ENCODE results near the gene SYT1.
"Not testable (repeated sequence)": the region's sequence is repeated elsewhere in the genome, so short reads cannot be mapped to it uniquely, and the experiment has no call there.

Gene SYT1

GRCh38 chr12:78968226-78968625, 103.7 kb downstream of the SYT1 start:
- no peak for DNase-seq (ENCODE audit: low spot score)

GRCh38 chr12:78970041-78970440, 105.5 kb downstream of the SYT1 start:
- DNase-seq (ENCODE audit: low spot score): no peak

DNA sequence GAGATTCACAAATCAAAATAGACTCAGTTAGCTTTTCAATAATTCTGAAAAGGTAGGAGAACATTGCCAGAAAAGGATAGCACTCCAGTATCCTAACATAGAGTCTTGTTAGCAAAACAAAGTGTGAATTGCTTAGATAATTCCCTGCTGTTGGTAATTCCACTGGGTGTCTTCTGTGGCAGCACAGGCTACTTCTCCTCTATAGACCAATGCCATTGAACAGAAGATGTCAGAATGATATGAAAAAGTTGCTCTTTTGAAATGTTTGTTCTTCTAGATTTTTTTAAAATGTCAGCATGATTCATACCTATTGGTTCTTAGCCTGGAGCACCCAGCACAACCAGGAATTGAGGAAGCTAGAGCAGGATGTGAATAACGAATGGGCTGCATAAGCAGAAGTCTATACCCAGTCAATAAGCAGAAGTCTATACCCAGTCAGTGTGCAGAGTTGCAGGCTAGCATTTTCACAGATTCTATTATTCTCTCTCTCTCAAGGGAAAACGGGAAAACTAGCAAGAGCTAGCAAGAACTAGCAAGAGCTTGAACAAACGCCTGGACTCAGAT, 112.8 kb downstream of the SYT1 start:
- DNase-seq (ENCODE audit: low spot score): no peak

- no peak for DNase-seq (ENCODE audit: low spot score)
These were observed 129.7 kb downstream of the SYT1 start for GRCh38 chr12:78994168-78994791.

GRCh38 chr12:79000501-79000900, 135.9 kb downstream of the SYT1 start:
- DNase-seq (ENCODE audit: low spot score): no peak

GRCh38 chr12:79001404-79001803, 136.8 kb downstream of the SYT1 start:
- no peak for DNase-seq (ENCODE audit: low spot score)

GRCh38 chr12:79006306-79006705, 141.7 kb downstream of the SYT1 start:
- no peak for DNase-seq (ENCODE audit: low spot score)

DNA sequence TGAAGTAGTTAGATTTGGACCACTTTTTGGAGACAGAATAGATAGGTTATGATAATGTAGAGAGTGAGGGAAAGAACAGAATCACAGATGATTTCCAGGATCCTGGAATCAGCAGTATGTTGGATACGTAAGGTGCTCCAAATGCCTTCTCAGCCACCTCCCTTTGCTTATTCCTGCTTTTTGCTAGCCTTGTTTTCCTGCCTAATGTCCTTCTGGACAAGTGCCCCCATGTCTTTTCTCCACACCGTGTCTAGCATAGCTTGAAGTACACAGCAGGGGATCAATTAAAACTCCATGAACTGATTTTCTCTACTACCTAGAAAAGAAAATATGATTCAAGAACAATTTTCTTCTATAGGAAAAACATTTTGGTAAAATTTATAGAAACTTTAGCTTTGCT, 144.0 kb downstream of the SYT1 start:
- DNase-seq (ENCODE audit: low spot score): no peak

DNA sequence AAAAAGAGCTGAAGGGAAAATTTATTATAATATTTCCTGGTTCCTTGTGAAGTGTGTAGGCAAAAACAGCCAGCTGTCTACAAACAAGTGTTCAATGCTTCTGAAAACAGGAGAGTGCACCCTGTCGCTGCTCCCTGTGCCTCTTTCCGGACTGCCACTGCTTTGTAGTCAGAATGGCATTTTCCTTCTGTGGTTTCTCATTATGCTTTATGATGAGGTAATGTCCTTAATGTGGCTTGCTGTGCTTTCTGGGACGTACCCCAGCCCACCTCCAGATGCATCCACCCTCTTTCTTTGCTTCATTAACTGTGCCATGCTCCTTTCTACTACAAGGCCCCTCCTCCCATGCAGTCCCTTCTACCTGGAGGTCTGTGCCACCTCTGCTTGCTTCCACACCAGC, 148.1 kb downstream of the SYT1 start:
- no peak for DNase-seq (ENCODE audit: low spot score)

- no peak for DNase-seq (ENCODE audit: low spot score)
These were observed 151.6 kb downstream of the SYT1 start for GRCh38 chr12:79016181-79016580.

GRCh38 chr12:79019672-79020071, 155.1 kb downstream of the SYT1 start:
- DNase-seq (ENCODE audit: low spot score): no peak

- no peak for DNase-seq (ENCODE audit: low spot score)
These were observed 155.5 kb downstream of the SYT1 start for GRCh38 chr12:79020106-79020505.

DNA sequence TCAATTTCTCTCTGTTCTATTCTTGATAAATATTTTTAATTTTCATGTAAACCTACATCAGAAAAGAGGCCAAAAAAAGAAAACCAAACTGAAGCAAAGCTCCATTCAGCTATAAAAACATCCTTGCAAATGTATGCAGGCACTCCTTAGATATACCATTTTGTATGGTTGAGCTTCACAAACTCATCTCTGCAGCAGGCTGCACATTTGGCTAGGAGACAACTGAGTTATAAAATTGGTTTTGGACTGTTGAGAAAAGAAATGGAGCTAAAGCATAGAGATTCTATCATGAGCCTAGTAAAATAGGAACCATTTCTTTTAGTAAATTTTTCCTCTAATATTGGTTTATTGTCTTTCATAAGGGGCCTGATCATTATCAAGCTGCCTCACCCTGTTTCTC, 156.4 kb downstream of the SYT1 start:
- no peak for DNase-seq (ENCODE audit: low spot score)

GRCh38 chr12:79023261-79023660, 158.7 kb downstream of the SYT1 start:
- DNase-seq (ENCODE audit: low spot score): no peak

DNA sequence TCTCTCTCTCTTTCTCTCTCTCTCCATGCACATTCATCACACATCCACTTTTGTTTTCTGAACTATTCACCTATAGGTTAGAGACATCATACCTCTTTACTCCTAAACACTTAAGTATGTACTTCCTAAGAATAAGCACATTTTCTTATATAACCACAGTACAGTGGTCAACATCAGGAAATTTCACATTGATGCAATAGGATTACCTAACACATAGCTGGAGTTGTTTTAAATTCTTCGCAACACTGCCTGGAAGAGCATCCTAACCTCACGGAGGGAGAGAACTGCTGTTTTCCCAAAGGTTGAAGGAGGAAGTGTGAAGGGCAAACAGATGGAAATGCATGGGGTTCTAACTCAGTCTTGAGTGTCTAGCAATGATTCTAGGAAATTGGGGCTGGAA, 159.2 kb downstream of the SYT1 start:
- DNase-seq (ENCODE audit: low spot score): no peak

GRCh38 chr12:79033788-79034187, 169.2 kb downstream of the SYT1 start:
- no peak for DNase-seq (ENCODE audit: low spot score)

DNA sequence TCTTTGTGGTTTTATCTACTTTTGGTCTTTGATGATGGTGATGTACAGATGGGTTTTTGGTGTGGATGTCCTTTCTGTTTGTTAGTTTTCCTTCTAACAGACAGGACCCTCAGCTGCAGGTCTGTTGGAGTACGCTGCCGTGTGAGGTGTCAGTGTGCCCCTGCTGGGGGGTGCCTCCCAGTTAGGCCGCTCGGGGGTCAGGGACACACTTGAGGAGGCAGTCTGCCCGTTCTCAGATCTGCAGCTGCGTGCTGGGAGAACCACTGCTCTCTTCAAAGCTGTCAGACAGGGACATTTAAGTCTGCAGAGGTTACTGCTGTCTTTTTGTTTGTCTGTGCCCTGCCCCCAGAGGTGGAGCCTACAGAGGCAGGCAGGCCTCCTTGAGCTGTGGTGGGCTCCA, 180.2 kb downstream of the SYT1 start:
- not testable (repeated sequence) for DNase-seq (ENCODE audit: low spot score)

DNA sequence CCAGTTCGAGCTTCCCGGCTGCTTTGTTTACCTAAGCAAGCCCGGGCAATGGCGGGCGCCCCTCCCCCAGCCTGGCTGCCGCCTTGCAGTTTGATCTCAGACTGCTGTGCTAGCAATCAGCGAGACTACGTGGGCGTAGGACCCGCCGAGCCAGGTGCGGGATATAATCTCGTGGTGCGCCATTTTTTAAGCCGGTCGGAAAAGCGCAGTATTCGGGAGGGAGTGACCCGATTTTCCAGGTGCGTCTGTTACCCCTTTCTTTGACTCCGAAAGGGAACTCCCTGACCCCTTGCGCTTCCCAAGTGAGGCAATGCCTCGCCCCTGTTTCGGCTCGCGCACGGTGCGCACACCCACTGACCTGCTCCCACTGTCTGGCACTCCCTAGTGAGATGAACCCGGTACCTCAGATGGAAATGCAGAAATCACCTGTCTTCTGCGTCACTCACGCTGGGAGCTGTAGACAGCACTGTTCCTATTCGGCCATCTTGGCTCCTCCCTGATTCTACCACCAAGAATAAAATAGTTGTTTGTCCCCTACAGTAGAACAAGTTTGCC, 180.7 kb downstream of the SYT1 start:
- not testable (repeated sequence) for DNase-seq (ENCODE audit: low spot score)

GRCh38 chr12:79046021-79046420, 181.4 kb downstream of the SYT1 start:
- no peak for DNase-seq (ENCODE audit: low spot score)

DNA sequence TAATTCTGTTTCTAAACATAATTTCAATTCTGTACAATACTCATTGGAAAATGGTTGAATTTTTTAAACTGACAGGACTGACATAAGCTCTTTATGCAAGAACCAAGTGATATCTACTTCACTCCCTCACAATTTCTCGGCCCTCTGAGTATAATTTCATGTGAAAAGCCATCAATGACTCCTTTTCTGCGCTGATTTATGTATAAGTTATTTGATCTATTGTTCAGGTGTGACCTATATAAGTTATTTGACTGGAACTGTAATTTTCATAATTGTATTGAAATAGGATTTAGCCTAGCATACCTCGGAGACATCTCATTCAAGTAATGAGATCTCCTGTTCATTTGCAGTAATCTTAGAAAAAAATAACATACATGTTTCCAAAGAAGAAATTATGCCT, 184.4 kb downstream of the SYT1 start:
- no peak for DNase-seq (ENCODE audit: low spot score)

DNA sequence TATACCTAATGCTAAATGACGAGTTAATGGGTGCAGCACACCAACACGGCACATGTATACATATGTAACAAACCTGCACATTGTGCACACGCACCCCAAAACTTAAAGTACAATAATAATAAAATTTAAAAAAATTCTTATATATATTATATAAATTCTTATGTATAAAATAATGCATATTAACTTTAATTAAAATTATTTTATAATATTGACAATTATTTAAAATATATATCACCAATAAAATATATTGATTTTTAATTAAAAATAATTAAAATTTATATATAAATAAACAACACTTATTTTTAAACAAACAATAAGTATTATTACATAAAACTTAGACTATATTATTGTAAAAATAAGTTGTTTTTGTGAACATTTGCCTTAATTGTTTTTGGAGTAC, 188.8 kb downstream of the SYT1 start:
- no peak for DNase-seq (ENCODE audit: low spot score)

DNA sequence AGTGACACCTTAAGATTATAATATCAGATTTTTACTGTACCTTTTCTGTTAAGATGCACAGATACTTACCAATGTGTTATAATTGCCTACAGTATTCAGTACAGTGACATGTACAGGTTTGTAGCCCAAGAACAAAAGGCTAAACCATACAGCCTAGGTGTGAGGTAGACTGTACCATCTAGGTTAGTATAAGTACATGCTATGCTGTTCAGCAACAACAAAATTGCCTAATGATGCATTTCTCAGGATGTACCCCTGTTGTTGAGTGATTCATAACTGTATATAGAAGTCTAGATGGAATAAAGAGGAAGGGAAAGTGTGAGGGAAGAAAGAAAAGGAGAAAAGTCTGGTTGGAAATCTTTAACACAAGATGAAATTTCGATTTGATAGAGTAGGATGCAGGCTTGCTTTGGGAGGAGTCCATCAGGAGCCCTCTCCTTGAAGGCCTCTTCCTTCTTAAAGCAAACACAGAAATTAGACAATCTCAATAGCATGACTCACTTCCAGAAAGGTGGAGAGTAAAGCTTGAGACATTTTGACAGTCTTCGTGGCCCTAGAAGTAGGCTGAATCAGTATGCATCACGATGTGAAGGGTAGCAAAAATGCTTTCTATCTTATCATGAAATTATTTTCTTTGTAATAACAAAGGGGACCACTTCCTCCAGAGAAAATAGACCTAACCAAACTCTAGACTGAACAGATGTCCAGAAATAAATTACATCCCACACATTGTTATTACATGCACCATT, 191.5 kb downstream of the SYT1 start:
- no peak for DNase-seq (ENCODE audit: low spot score)

DNA sequence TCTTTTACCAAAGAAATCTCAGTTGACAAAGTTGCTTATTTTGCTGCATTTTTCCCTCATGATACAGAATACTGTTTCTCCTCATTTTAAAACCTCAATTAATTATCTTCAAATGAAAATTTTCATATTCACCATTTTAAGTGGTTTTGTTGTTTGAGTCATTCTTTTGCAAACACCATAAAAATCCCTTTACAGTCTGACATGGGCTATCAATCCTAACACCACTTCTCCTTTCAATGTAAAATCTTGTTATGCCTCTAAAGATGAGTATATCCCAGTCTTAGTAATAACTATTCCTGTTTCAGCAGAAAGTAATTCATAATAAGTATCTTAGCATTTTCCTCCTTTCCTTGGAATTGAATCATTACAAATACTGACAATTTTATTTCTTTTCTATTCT, 192.2 kb downstream of the SYT1 start:
- no peak for DNase-seq (ENCODE audit: low spot score)

All from activated CD4-positive, alpha-beta T cell treated with anti-CD3 and anti-CD28 coated beads, Interleukin-2, Interleukin-4, amounts not matched to agents 100 ng/mL and 50 ng/mL, durations not matched to agents 16 hours and 8 hours (primary cell).